ENCODE data around the gene FAM83B. TPM values are rescaled to one million over a fixed set of nuclear protein-coding genes. Genes with fewer than 3 reads are reported as not detected.

Gene FAM83B
- total RNA-seq, 4 donors from 2014 or later = 57.8 to 88.9 (median 59.8) TPM

- peak overlapping the region; percentile 60 to 80 (median 72) for H3K4me3 ChIP-seq
- peaks cover 0 to 20% (median 2%) of the 10 kb centered on the region in 4 donors for H3K27me3 ChIP-seq
- H3K36me3 ChIP-seq = no peaks in the 10 kb centered on the region
- H3K4me1 ChIP-seq = peaks cover 0 to 51% (median 4%) of the 10 kb centered on the region in 3 donors
- TF ChIP-seq CTCF (IDR thresholded peaks at IDR 0.05) = no peak
- no peak for TF ChIP-seq POLR2A (IDR thresholded peaks at IDR 0.05)
- peak overlapping the region; percentile 91 to 97 (median 94) for H3K27ac ChIP-seq
- 9 to 13% methylated on average over 16 of the region's 35 CpGs for WGBS, 2 donors
- no peak for DNase-seq
- H3K9me3 ChIP-seq = no peaks in the 10 kb centered on the region
- intact Hi-C loops (cut with DNase I) = no loop called here
Measured at GRCh38 chr6:54846857-54847674, 495 bp downstream of the FAM83B start.

GRCh38 chr6:54847799-54848597, 1.4 kb downstream of the FAM83B start:
- TF ChIP-seq POLR2A (IDR thresholded peaks at IDR 0.05) = peak in 1 of 4 donors; percentile 42
- TF ChIP-seq CTCF (IDR thresholded peaks at IDR 0.05) = no peak
- Histone ChIP-seq H3K27me3 (peaks cover 0 to 20% (median 2%) of the 10 kb centered on the region in 4 donors), H3K4me3 (peak overlapping the region; percentile 60 to 80 (median 72)), H3K27ac (peak overlapping the region; percentile 91 to 97 (median 94)), H3K4me1 (peaks cover 0 to 52% (median 4%) of the 10 kb centered on the region in 3 donors), H3K36me3 (peaks cover 0 to 3% (median 0%) of the 10 kb centered on the region in 3 donors), H3K9me3 (no peaks in the 10 kb centered on the region)
- 36 to 63% methylated on average over 8 to 9 of the region's 9 CpGs for WGBS, 2 donors
- intact Hi-C loops (cut with DNase I) = no loop called here
- DNase-seq = no peak

- peaks cover 0 to 20% (median 2%) of the 10 kb centered on the region in 4 donors for H3K27me3 ChIP-seq
- DNase-seq = no peak
- intact Hi-C loops (cut with DNase I) = no loop called here
- H3K4me3 ChIP-seq = no peak overlapping the region
- H3K36me3 ChIP-seq = peaks cover 0 to 12% (median 0%) of the 10 kb centered on the region in 3 donors
- 25 to 50% methylated on average over 2 of the region's 2 CpGs for WGBS, 2 donors
- TF ChIP-seq CTCF (IDR thresholded peaks at IDR 0.05) (no peak), POLR2A (IDR thresholded peaks at IDR 0.05) (no peak)
- H3K27ac ChIP-seq = peak overlapping the region in 1 of 4 donors; percentile 97
- peaks cover 0 to 41% (median 4%) of the 10 kb centered on the region in 3 donors for H3K4me1 ChIP-seq
- no peaks in the 10 kb centered on the region for H3K9me3 ChIP-seq
Measured at GRCh38 chr6:54850114-54850513, 3.5 kb downstream of the FAM83B start.

- Histone ChIP-seq H3K36me3 (peaks cover 0 to 12% (median 0%) of the 10 kb centered on the region in 3 donors), H3K27me3 (no peaks in the 10 kb centered on the region), H3K4me1 (peaks cover 0 to 30% (median 0%) of the 10 kb centered on the region in 3 donors), H3K4me3 (no peak overlapping the region), H3K9me3 (no peaks in the 10 kb centered on the region), H3K27ac (peak overlapping the region in 2 of 4 donors; percentile 45 to 48)
- no peak for DNase-seq
- TF ChIP-seq POLR2A (IDR thresholded peaks at IDR 0.05) (no peak), CTCF (IDR thresholded peaks at IDR 0.05) (no peak)
- 48 to 58% methylated on average over 3 of the region's 3 CpGs for WGBS, 2 donors
- intact Hi-C loops (cut with DNase I) = no loop called here
Measured at GRCh38 chr6:54856129-54856528, 9.6 kb downstream of the FAM83B start.

- DNase-seq = no peak
- no peak overlapping the region for H3K4me3 ChIP-seq
- H3K36me3 ChIP-seq = no peaks in the 10 kb centered on the region
- peaks cover 0 to 26% (median 0%) of the 10 kb centered on the region in 3 donors for H3K4me1 ChIP-seq
- H3K27ac ChIP-seq = no peak overlapping the region
- no peaks in the 10 kb centered on the region for H3K27me3 ChIP-seq
- intact Hi-C loops (cut with DNase I) = no loop called here
- H3K9me3 ChIP-seq = no peaks in the 10 kb centered on the region
- TF ChIP-seq CTCF (IDR thresholded peaks at IDR 0.05) (no peak), POLR2A (IDR thresholded peaks at IDR 0.05) (no peak)
Measured at GRCh38 chr6:54860132-54860531, 13.6 kb downstream of the FAM83B start.

Measured in esophagus squamous epithelium (tissue), 5 donors.